Trophoblast cell (in vitro differentiated cells and primary cell): ENCODE data around the gene PPFIA2.

ENCODE experiments used
- DNase-seq, 2 donors: peaks; one replicate each; pipeline ENCODE4 v3.0.0-alpha.2; 2016
- H2AFZ ChIP-seq: 2 replicates; pipeline ENCODE4 v1.6.1; 2013; ENCODE audit warnings: low read length, moderate library complexity, mild to moderate bottlenecking; ENCODE audit not compliant: insufficient read depth, poor library complexity
- H2AK5ac ChIP-seq: 2 replicates; pipeline ENCODE4 v1.6.1; 2013; ENCODE audit warnings: mild to moderate bottlenecking, low read length
- H2BK120ac ChIP-seq: 2 replicates; pipeline ENCODE4 v1.6.1; 2013; ENCODE audit warnings: low read length, mild to moderate bottlenecking, moderate library complexity; ENCODE audit not compliant: insufficient read depth, poor library complexity
- H2BK12ac ChIP-seq: 2 replicates; pipeline ENCODE4 v1.6.1; 2013; ENCODE audit warnings: mild to moderate bottlenecking, low read length, moderate library complexity
- H2BK5ac ChIP-seq: 2 replicates; pipeline ENCODE4 v1.6.1; 2013; ENCODE audit warnings: low read length, low read depth, moderate library complexity, mild to moderate bottlenecking; ENCODE audit not compliant: poor library complexity
- H3K14ac ChIP-seq: 2 replicates; pipeline ENCODE4 v1.6.1; 2013; ENCODE audit warnings: mild to moderate bottlenecking, low read length
- H3K18ac ChIP-seq: 2 replicates; pipeline ENCODE4 v1.6.1; 2013; ENCODE audit warnings: mild to moderate bottlenecking, low read length
- H3K23ac ChIP-seq: 2 replicates; pipeline ENCODE4 v1.6.1; 2013; ENCODE audit warnings: low read length
- H3K27ac ChIP-seq: 2 replicates; pipeline ENCODE4 v1.5.1; 2013; ENCODE audit warnings: low read depth, mild to moderate bottlenecking, inconsistent platforms, low read length, moderate library complexity
- H3K27me3 ChIP-seq: 2 replicates; pipeline ENCODE4 v1.6.1; 2013; ENCODE audit warnings: inconsistent platforms, mild to moderate bottlenecking, low read length, moderate library complexity; ENCODE audit not compliant: insufficient read depth
- H3K36me3 ChIP-seq, 2 experiments: 1 replicate in 1 of 2; 2 replicates in 1 of 2; pipeline ENCODE4 v1.6.1; 2013; ENCODE audit warnings: low read length in 2 of 2, mild to moderate bottlenecking in 2 of 2, moderate library complexity in 1 of 2; ENCODE audit not compliant: insufficient read depth in 2 of 2, control insufficient read depth in 1 of 2
- H3K4ac ChIP-seq: 2 replicates; pipeline ENCODE4 v1.6.1; 2013; ENCODE audit warnings: low read depth, mild to moderate bottlenecking, low read length, moderate library complexity
- H3K4me1 ChIP-seq, 2 experiments: 1 replicate in 1 of 2; 2 replicates in 1 of 2; pipeline ENCODE4 v1.6.1; 2013; ENCODE audit warnings: low read length in 2 of 2, mild to moderate bottlenecking in 2 of 2, moderate library complexity in 1 of 2; ENCODE audit not compliant: insufficient read depth in 2 of 2, control insufficient read depth in 1 of 2
- H3K4me2 ChIP-seq: 2 replicates; pipeline ENCODE4 v1.6.1; 2013; ENCODE audit warnings: inconsistent platforms, mild to moderate bottlenecking, low read length, moderate library complexity
- H3K4me3 ChIP-seq: 2 replicates; pipeline ENCODE4 v1.5.1; 2013; ENCODE audit warnings: mild to moderate bottlenecking, low read depth, low read length, inconsistent platforms
- H3K79me1 ChIP-seq: one replicate; pipeline ENCODE4 v1.6.1; 2013; ENCODE audit warnings: low read length
- H3K79me2 ChIP-seq: 2 replicates; pipeline ENCODE4 v1.6.1; 2013; ENCODE audit warnings: low read length, mild to moderate bottlenecking; ENCODE audit not compliant: control insufficient read depth, insufficient read depth, poor library complexity
- H3K9ac ChIP-seq: 2 replicates; pipeline ENCODE4 v1.6.1; 2013; ENCODE audit warnings: mild to moderate bottlenecking, low read length
- H3K9me3 ChIP-seq: 2 replicates; pipeline ENCODE4 v1.6.1; 2013; ENCODE audit warnings: low read depth, mild to moderate bottlenecking, control low read depth, inconsistent platforms, low read length; ENCODE audit not compliant: insufficient read depth
- H4K12ac ChIP-seq: 2 replicates; pipeline ENCODE4 v1.6.1; 2013; ENCODE audit warnings: low read depth, mild to moderate bottlenecking, low read length, moderate library complexity
- H4K8ac ChIP-seq: 2 replicates; pipeline ENCODE4 v1.6.1; 2013; ENCODE audit warnings: low read depth, mild to moderate bottlenecking, low read length, moderate library complexity
- H4K91ac ChIP-seq: one replicate; pipeline ENCODE4 v1.6.1; 2013; ENCODE audit warnings: low read depth, mild to moderate bottlenecking, low read length, moderate library complexity
- WGBS: extraction: QIAGEN DNeasy Blood & Tissue Kit; methylation state at CpG from one replicate; pipeline ENCODE4 v1.1.7; 2013; ENCODE audit warnings: missing lambda C conversion rate; ENCODE audit not compliant: insufficient read length, insufficient coverage; ENCODE audit errors: extremely low coverage; 5-methylcytosine and 5-hydroxymethylcytosine counted together

Gene PPFIA2

GRCh38 chr12:81208187-81208911, 550.8 kb downstream of the PPFIA2 start:
- no peaks in the 10 kb centered on the region for H3K9me3 ChIP-seq
- H3K36me3 ChIP-seq, result no peaks in the 10 kb centered on the region
- H3K79me1 ChIP-seq, result no peaks in the 10 kb centered on the region
- no peak for DNase-seq
- no peak overlapping the region for H4K91ac ChIP-seq
- no CpG with 5 or more reads among the region's 9 CpGs for WGBS
- no peak overlapping the region for H2AFZ ChIP-seq
- H4K8ac ChIP-seq, result no peak overlapping the region
- H2BK5ac ChIP-seq, result no peak overlapping the region
- no peaks in the 10 kb centered on the region for H3K27me3 ChIP-seq
- no peaks in the 10 kb centered on the region for H3K4me1 ChIP-seq
- no peak overlapping the region for H3K4me3 ChIP-seq
- no peak overlapping the region for H3K4me2 ChIP-seq
- H4K12ac ChIP-seq, result no peak overlapping the region
- H2BK12ac ChIP-seq, result no peak overlapping the region
- no peak overlapping the region for H3K4ac ChIP-seq
- no peak overlapping the region for H3K27ac ChIP-seq
- H3K23ac ChIP-seq, result no peak overlapping the region
- no peak overlapping the region for H3K14ac ChIP-seq
- no peak overlapping the region for H3K9ac ChIP-seq
- H2BK120ac ChIP-seq, result no peak overlapping the region
- no peaks in the 10 kb centered on the region for H3K79me2 ChIP-seq
- no peak overlapping the region for H2AK5ac ChIP-seq
- H3K18ac ChIP-seq, result no peak overlapping the region
